ENCODE data around the gene RGS9. TPM values are rescaled to one million over a fixed set of nuclear protein-coding genes. Genes with fewer than 3 reads are reported as not detected.
"Not testable (repeated sequence)": the region's sequence is repeated elsewhere in the genome, so short reads cannot be mapped to it uniquely, and the experiment has no call there.

RGS9 gene
- polyA plus RNA-seq, 1 donor from 2014 or later, result 0.61 TPM

- Mint-ChIP-seq H3K9me3 (no peaks in the 10 kb centered on the region), H3K27ac (peak overlapping the region in 1 of 3 donors; percentile 3), H3K27me3 (peaks cover 7% of the 10 kb centered on the region), H3K4me3 (no peak overlapping the region), H3K36me3 (no peaks in the 10 kb centered on the region), H3K4me1 (peaks cover 10 to 15% (median 10%) of the 10 kb centered on the region in 3 donors)
These were observed 33.7 kb upstream of the RGS9 start for GRCh38 chr17:65103431-65103830.

DNA sequence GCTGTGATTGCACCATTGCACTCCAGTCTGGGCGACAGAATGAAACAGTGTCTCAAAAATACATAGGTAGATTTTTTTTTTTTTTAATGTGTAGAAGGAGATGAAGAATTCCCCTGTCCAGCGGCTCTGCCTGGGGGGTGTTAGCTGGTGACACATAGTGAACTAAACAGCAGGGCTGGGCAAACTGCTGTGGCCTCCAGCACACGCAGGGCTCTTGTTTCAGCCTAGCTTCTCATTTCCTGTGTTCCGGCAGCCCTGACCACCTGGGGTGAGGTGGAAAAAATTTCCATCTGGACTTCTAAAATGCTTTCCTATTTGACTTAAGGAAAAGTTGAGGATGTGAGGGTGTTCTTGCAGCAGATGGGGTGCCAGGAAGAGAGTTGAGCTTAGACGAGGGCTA lies 33.3 kb upstream of the RGS9 start:
- Mint-ChIP-seq H3K27ac (no peak overlapping the region), H3K27me3 (peaks cover 7% of the 10 kb centered on the region), H3K36me3 (no peaks in the 10 kb centered on the region), H3K4me3 (no peak overlapping the region), H3K9me3 (no peaks in the 10 kb centered on the region), H3K4me1 (peaks cover 10 to 15% (median 10%) of the 10 kb centered on the region in 3 donors)

DNA sequence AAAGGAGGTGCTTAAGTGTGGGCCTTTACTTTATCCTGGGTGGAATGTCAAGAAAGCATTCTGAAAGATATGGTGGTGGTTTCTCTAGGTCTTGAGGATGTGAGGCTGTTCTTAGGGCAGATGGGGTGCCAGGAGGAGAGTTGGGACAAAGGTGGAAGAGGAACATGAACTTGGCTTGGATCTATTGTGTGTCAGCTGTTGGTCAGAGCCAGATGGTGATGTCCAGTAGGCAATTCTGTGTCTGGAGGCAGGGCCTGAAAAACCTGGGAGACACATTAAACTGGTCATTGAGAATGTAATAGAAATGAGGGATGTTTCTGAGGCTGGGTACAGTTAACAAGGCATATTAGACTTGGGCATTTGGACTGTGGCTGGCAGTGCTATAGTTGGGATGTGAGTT lies 32.6 kb upstream of the RGS9 start:
- no peaks in the 10 kb centered on the region for H3K36me3 Mint-ChIP-seq
- H3K4me3 Mint-ChIP-seq, result no peak overlapping the region
- H3K9me3 Mint-ChIP-seq, result peaks cover 0 to 3% (median 0%) of the 10 kb centered on the region in 3 donors
- peaks cover 8 to 12% (median 10%) of the 10 kb centered on the region in 3 donors for H3K4me1 Mint-ChIP-seq
- H3K27me3 Mint-ChIP-seq, result peaks cover 7% of the 10 kb centered on the region
- H3K27ac Mint-ChIP-seq, result no peak overlapping the region

- Mint-ChIP-seq H3K4me3 (no peak overlapping the region), H3K27ac (peak overlapping the region in 1 of 3 donors; percentile 73), H3K36me3 (no peaks in the 10 kb centered on the region), H3K9me3 (peaks cover 0 to 3% (median 0%) of the 10 kb centered on the region in 3 donors), H3K27me3 (peaks cover 7% of the 10 kb centered on the region), H3K4me1 (peaks cover 5 to 9% (median 7%) of the 10 kb centered on the region in 3 donors)
These were observed 32.2 kb upstream of the RGS9 start for GRCh38 chr17:65104973-65105372.

DNA sequence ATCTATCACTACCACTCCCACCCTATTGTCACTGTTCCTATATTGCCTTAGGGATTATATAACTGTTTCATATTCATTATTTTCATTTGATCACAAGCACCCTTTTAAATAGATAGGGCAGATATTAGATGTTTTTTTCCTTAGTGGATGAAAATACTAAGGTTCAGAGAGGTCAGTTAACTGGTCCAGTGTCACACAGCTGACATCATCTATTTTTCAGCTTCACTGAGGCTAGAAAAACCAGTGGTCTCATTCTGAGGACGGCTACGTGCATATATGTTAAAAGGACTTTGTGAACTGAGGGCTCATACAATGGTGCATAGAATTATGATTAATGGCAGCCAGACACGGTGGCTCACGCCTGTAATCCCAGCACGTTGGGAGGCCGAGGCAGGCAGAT lies 29.0 kb upstream of the RGS9 start:
- Mint-ChIP-seq H3K9me3 (peaks cover 0 to 3% (median 0%) of the 10 kb centered on the region in 3 donors), H3K4me3 (no peak overlapping the region), H3K36me3 (no peaks in the 10 kb centered on the region), H3K4me1 (no peaks in the 10 kb centered on the region), H3K27me3 (peaks cover 9% of the 10 kb centered on the region), H3K27ac (no peak overlapping the region)

DNA sequence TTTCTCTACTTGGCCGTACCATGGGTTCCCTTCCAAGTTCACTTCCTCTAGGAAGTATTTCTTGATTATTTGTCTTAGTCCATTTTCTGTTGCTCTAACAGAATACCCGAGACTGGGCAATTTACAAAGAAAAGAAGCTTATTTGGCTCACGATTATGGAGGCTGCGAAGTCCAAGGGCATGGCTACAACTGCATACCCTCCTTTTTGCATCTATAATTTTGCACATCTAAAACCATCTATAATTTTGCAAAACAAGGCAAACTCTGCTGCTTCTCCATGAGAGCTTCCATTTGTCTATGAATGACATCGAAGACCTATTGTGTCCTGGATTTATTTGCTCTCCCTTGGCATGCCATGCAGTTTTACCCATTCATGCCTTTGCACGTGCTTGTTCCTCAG lies 27.6 kb upstream of the RGS9 start:
- Mint-ChIP-seq H3K4me1 (no peaks in the 10 kb centered on the region), H3K9me3 (peaks cover 0 to 3% (median 0%) of the 10 kb centered on the region in 3 donors), H3K27ac (no peak overlapping the region), H3K4me3 (no peak overlapping the region), H3K36me3 (no peaks in the 10 kb centered on the region), H3K27me3 (peaks cover 9% of the 10 kb centered on the region)

DNA sequence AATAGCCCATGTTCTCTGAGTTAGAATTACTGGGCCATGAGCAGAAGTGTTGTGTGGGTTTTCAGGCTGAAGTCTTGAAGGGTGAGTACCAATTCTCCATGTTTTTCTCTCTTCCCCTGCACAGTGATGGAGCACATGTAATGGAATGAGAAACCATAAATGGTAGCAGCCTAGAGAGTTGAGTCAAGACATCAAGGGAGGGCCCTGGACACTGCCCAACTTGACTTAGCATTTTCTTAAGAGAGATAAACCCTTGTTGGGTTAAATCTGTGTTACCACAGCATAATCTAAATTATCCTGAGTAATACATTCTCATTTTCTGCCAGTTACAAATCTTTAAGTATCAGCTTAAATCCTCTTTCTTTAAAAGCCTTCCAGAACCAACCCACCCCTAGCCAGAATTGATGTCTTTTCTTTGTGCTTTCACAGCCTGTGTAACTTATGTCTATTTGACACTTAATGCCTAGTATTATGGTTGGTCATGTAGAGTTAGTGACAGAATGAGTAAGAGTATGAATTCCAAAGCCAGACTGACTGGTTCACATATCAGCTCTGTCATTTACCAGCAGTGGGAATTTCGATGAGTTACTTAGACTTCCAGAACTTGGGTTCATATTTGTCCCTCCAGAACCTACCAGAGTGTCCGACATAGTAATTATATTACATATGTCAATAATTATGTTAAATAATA lies 27.0 kb upstream of the RGS9 start:
- Mint-ChIP-seq H3K27ac (no peak overlapping the region), H3K27me3 (peaks cover 9% of the 10 kb centered on the region), H3K36me3 (no peaks in the 10 kb centered on the region), H3K9me3 (peaks cover 0 to 3% (median 0%) of the 10 kb centered on the region in 3 donors), H3K4me1 (no peaks in the 10 kb centered on the region), H3K4me3 (no peak overlapping the region)

- no peak overlapping the region for H3K27ac Mint-ChIP-seq
These were observed 21.3 kb upstream of the RGS9 start for GRCh38 chr17:65115839-65116238.

DNA sequence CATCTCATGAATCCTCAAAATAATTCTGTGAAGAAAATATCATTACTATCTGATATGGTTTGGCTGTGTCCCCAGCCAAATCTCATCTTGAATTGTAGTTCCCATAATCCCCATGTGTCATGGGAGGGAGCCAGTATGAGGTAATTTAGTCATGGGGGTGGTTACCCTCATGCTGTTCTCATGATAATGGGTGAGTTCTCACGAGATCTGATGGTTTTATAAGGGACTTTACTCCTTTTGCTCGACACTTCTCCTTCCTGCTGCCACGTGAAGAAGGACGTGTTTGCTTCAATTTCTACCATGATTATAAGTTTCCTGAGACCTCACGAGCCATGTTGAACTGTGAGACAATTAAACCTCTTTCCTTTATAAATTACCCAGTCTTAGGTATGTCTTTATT lies 20.7 kb upstream of the RGS9 start:
- H3K4me1 Mint-ChIP-seq, H3K27me3 Mint-ChIP-seq, H3K9me3 Mint-ChIP-seq, H3K36me3 Mint-ChIP-seq, H3K4me3 Mint-ChIP-seq, H3K27ac Mint-ChIP-seq: not testable (repeated sequence)

More at GRCh38 chr17:65115839-65116238, 21.3 kb upstream of the RGS9 start:
- Mint-ChIP-seq H3K4me3 (no peak overlapping the region), H3K36me3 (peaks cover 4% of the 10 kb centered on the region), H3K27me3 (peaks cover 6% of the 10 kb centered on the region), H3K9me3 (peaks cover 0 to 2% (median 0%) of the 10 kb centered on the region in 3 donors), H3K4me1 (peaks cover 0 to 2% (median 0%) of the 10 kb centered on the region in 3 donors)

DNA sequence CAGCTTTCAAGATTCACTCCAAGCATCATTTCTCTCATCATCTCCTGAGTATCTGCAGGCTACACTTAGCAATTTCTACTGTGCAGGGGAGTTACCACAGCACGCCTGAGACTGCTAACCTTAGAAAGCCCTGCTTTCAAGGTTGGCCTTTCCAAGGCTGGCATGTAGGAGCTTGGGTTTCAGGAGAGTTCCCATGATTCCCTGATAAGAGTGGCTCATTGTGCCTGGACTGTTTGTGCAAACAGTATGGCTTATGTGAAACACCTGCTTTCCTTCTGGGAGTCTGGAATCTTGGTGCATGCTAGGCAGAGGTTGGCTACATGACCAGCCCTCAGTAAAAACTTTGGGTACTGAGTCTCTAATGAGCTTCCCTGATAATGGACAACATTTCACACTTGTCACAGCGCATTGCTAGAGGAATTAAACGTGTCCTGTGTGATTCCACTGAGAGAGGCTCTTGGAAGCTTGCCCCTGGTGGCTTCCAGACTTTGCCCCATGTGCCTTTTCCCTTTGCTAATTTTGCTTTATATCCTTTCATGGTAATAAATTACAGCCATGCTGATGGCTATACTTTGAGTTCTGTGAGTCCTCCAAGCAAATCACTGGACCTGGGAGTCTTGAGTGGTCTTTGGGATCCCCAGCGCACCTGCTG lies 19.7 kb upstream of the RGS9 start:
- Mint-ChIP-seq H3K4me1 (peaks cover 0 to 8% (median 5%) of the 10 kb centered on the region in 3 donors), H3K27ac (no peak overlapping the region), H3K4me3 (peak overlapping the region in 1 of 4 donors; percentile 20), H3K27me3 (peaks cover 3% of the 10 kb centered on the region), H3K9me3 (peaks cover 0 to 2% (median 0%) of the 10 kb centered on the region in 3 donors), H3K36me3 (peaks cover 4% of the 10 kb centered on the region)

GRCh38 chr17:65121368-65121767 lies 15.8 kb upstream of the RGS9 start:
- Mint-ChIP-seq H3K27ac (peak overlapping the region in 1 of 3 donors; percentile 98), H3K36me3 (peaks cover 4% of the 10 kb centered on the region), H3K27me3 (peaks cover 3% of the 10 kb centered on the region), H3K4me3 (peak overlapping the region in 1 of 4 donors; percentile 82), H3K4me1 (peaks cover 5 to 14% (median 9%) of the 10 kb centered on the region in 3 donors), H3K9me3 (peaks cover 0 to 2% (median 0%) of the 10 kb centered on the region in 3 donors)

GRCh38 chr17:65121916-65122806 lies 15.0 kb upstream of the RGS9 start:
- peaks cover 3% of the 10 kb centered on the region for H3K27me3 Mint-ChIP-seq
- peaks cover 0 to 2% (median 0%) of the 10 kb centered on the region in 3 donors for H3K9me3 Mint-ChIP-seq
- peak overlapping the region; percentile 1 to 98 (median 19) for H3K27ac Mint-ChIP-seq
- H3K36me3 Mint-ChIP-seq, result peaks cover 4% of the 10 kb centered on the region
- H3K4me3 Mint-ChIP-seq, result peak overlapping the region; percentile 82 to 96 (median 90)
- H3K4me1 Mint-ChIP-seq, result peaks cover 5 to 14% (median 9%) of the 10 kb centered on the region in 3 donors

DNA sequence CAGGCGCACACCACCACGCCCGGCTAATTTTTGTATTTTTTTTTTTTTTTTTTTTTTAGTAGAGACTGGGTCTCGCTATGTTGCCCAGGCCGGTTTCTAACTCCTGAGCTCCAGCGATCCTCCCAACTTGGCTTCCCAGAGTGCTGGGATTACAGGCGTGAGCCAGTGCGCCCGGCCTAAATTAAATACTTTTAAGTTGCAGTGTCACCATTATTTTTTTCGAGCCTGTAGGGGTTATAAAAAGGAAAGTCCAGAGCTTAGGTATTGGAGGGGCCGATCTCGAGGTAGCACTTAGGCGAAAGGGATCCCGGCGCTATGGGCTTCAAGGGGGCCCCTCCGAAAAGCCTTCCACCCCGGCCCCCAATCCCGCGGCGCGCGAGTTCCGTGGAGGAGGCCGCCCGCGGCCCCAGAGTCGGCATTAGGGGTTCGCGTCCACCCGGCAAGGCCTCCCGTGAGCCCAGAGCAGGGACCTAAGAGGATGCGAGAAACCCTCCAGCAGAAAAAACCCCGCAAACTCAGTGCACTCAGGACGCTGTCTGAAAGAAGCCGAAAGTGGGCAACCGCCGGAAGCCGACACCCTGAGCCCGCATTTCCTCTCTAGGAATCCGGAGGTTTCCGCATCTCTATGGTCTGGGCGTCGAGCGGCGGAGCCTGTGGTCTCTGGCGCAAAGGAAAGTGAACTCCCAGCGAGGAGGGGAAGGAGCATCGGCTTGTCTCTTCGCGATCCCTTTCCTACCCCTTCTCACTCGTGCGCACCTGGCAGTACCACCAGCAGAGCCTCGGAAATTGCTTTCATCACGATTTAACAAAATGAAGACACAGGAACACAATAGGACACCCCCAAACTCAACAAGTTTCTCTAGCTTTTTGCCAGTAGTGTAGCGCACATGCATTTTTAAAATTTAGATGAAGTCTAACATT lies 14.1 kb upstream of the RGS9 start:
- H3K4me3 Mint-ChIP-seq, result peak overlapping the region; percentile 82 to 96 (median 90)
- H3K36me3 Mint-ChIP-seq, result peaks cover 3% of the 10 kb centered on the region
- peaks cover 5 to 14% (median 9%) of the 10 kb centered on the region in 3 donors for H3K4me1 Mint-ChIP-seq
- peaks cover 3% of the 10 kb centered on the region for H3K27me3 Mint-ChIP-seq
- peak overlapping the region; percentile 19 to 98 (median 92) for H3K27ac Mint-ChIP-seq
- peaks cover 0 to 2% (median 0%) of the 10 kb centered on the region in 3 donors for H3K9me3 Mint-ChIP-seq
